GM12878 (cell line): ENCODE measurements around the gene RTL9. TPM values are rescaled to one million over a fixed set of nuclear protein-coding genes. Genes with fewer than 3 reads are reported as not detected.

Source experiments
- ATF7 ChIP-seq: fragments of 450-650 bp; IDR thresholded peaks from 2 replicates; pipeline ENCODE4 v1.6.1; 2016; ENCODE audit warnings: low read depth, mild to moderate bottlenecking
- GATAD2B ChIP-seq: fragments of 450-650 bp; conservative IDR thresholded peaks from 2 replicates; pipeline ENCODE4 v1.6.1; 2017; ENCODE audit warnings: low read depth, mild to moderate bottlenecking, moderate library complexity
- KDM1A ChIP-seq: fragments of 200-600 bp; sonication (generic); IDR thresholded peaks from 2 replicates; pipeline ENCODE4 v1.6.1; 2016; ENCODE audit warnings: borderline replicate concordance
- NBN ChIP-seq: fragments of 450-650 bp; IDR thresholded peaks from 2 replicates; pipeline ENCODE4 v1.6.1; 2016
- NFYA ChIP-seq: IDR thresholded peaks from 2 replicates; pipeline ENCODE4 v1.6.1; 2011; ENCODE audit warnings: low read depth, mild to moderate bottlenecking, low read length, improper control_type of control experiment, borderline replicate concordance
- SMAD1 ChIP-seq: fragments of 450-650 bp; IDR thresholded peaks from 2 replicates; pipeline ENCODE4 v1.6.1; 2018; ENCODE audit warnings: mild to moderate bottlenecking, low read depth; ENCODE audit not compliant: partially characterized antibody
- SMC3 ChIP-seq: IDR thresholded peaks from 2 replicates; pipeline ENCODE4 v1.6.1; 2011; ENCODE audit warnings: low read length, improper control_type of control experiment, borderline replicate concordance
- ZNF24 ChIP-seq: fragments of 450-650 bp; IDR thresholded peaks from 2 replicates; pipeline ENCODE4 v1.6.1; 2017; ENCODE audit warnings: antibody characterized with exemption, mild to moderate bottlenecking
- ZNF384 ChIP-seq: IDR thresholded peaks from 2 replicates; pipeline ENCODE4 v1.6.1; 2012; ENCODE audit warnings: low read depth, mild to moderate bottlenecking, low read length, improper control_type of control experiment, borderline replicate concordance
- polyA plus RNA-seq, 11 experiments: library from polyadenylated mRNA; depleted of rRNA in 4 of 11; unstranded in 6 of 11; stranded (reverse) in 5 of 11; fragments of >200 nt; fragmentation: Nextera tagmentation in 4 of 11; fragmentation: Illumina TruSeq in 1 of 11; extraction: Ambion mirVana in 4 of 11; extraction: Trizol in 1 of 11; gene quantifications; 1 replicate in 1 of 11; 2 replicates in 10 of 11; pipeline versions ENCODE4 v1.2.1 to v1.2.3, GENCODE V29; 2011 to 2016; ENCODE audit warnings: inconsistent platforms in 2 of 11, missing spikeins in 2 of 11, low read depth in 1 of 11
- total RNA-seq, 4 experiments: library from RNA; depleted of rRNA in 3 of 4; stranded (reverse); fragments of >200 nt in 3 of 4; fragmentation: Illumina TruSeq in 1 of 4; extraction: Trizol in 1 of 4; gene quantifications; 2 replicates each; pipeline versions ENCODE4 v1.2.1 to v1.2.3, GENCODE V29; 2013 to 2021
- TF ChIP-seq, protein P1 (sequence below): fragments of 450-650 bp; IDR thresholded peaks from 2 replicates; pipeline ENCODE4 v1.6.1; 2017; ENCODE audit warnings: mild to moderate bottlenecking, moderate library complexity
- TF ChIP-seq, protein P2 (sequence below): fragments of 450-650 bp; IDR thresholded peaks from 2 replicates; pipeline ENCODE4 v1.6.1; 2017; ENCODE audit warnings: mild to moderate bottlenecking, moderate library complexity
- TF ChIP-seq, protein P3 (sequence below): IDR thresholded peaks from 2 replicates; pipeline ENCODE4 v1.6.1; 2011; ENCODE audit warnings: borderline replicate concordance, low read depth, mild to moderate bottlenecking, moderate library complexity, mixed read lengths, low read length; ENCODE audit not compliant: insufficient read depth; ENCODE audit errors: extremely low read length

RTL9 gene
- total and polyA plus RNA-seq, 10 of the 15 experiments (the other 5 are each of a cell fraction or from before 2014, with no cell fraction given) = 0.05 to 1.2 (median 0.17) TPM

DNA sequence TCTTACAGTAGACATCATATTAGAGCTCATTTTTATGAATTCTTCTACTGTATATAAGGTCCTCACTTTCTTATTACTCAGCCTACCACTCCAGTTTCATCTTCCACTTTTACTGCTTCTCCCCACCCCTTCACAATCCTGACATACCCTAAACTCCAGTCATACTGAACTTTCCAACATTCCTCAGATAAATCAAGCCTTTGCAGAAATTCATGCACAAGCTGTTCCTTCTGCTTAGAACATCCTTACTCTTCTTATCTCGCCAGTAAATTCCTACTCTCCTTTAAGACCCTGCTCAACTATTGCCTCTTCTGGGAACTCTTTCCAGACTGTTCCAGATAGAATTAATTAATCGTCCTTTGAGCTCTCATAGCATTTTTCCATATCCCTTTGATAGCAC is 24.8 kb downstream of the RTL9 start (continued):
- TF ChIP-seq, protein P1, sequence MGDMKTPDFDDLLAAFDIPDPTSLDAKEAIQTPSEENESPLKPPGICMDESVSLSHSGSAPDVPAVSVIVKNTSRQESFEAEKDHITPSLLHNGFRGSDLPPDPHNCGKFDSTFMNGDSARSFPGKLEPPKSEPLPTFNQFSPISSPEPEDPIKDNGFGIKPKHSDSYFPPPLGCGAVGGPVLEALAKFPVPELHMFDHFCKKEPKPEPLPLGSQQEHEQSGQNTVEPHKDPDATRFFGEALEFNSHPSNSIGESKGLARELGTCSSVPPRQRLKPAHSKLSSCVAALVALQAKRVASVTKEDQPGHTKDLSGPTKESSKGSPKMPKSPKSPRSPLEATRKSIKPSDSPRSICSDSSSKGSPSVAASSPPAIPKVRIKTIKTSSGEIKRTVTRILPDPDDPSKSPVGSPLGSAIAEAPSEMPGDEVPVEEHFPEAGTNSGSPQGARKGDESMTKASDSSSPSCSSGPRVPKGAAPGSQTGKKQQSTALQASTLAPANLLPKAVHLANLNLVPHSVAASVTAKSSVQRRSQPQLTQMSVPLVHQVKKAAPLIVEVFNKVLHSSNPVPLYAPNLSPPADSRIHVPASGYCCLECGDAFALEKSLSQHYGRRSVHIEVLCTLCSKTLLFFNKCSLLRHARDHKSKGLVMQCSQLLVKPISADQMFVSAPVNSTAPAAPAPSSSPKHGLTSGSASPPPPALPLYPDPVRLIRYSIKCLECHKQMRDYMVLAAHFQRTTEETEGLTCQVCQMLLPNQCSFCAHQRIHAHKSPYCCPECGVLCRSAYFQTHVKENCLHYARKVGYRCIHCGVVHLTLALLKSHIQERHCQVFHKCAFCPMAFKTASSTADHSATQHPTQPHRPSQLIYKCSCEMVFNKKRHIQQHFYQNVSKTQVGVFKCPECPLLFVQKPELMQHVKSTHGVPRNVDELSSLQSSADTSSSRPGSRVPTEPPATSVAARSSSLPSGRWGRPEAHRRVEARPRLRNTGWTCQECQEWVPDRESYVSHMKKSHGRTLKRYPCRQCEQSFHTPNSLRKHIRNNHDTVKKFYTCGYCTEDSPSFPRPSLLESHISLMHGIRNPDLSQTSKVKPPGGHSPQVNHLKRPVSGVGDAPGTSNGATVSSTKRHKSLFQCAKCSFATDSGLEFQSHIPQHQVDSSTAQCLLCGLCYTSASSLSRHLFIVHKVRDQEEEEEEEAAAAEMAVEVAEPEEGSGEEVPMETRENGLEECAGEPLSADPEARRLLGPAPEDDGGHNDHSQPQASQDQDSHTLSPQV = no peak
- TF ChIP-seq GATAD2B = no peak
- TF ChIP-seq, protein P2, sequence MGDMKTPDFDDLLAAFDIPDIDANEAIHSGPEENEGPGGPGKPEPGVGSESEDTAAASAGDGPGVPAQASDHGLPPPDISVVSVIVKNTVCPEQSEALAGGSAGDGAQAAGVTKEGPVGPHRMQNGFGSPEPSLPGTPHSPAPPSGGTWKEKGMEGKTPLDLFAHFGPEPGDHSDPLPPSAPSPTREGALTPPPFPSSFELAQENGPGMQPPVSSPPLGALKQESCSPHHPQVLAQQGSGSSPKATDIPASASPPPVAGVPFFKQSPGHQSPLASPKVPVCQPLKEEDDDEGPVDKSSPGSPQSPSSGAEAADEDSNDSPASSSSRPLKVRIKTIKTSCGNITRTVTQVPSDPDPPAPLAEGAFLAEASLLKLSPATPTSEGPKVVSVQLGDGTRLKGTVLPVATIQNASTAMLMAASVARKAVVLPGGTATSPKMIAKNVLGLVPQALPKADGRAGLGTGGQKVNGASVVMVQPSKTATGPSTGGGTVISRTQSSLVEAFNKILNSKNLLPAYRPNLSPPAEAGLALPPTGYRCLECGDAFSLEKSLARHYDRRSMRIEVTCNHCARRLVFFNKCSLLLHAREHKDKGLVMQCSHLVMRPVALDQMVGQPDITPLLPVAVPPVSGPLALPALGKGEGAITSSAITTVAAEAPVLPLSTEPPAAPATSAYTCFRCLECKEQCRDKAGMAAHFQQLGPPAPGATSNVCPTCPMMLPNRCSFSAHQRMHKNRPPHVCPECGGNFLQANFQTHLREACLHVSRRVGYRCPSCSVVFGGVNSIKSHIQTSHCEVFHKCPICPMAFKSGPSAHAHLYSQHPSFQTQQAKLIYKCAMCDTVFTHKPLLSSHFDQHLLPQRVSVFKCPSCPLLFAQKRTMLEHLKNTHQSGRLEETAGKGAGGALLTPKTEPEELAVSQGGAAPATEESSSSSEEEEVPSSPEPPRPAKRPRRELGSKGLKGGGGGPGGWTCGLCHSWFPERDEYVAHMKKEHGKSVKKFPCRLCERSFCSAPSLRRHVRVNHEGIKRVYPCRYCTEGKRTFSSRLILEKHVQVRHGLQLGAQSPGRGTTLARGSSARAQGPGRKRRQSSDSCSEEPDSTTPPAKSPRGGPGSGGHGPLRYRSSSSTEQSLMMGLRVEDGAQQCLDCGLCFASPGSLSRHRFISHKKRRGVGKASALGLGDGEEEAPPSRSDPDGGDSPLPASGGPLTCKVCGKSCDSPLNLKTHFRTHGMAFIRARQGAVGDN = no peak
- TF ChIP-seq ZNF24 = no peak
- TF ChIP-seq, protein P3, sequence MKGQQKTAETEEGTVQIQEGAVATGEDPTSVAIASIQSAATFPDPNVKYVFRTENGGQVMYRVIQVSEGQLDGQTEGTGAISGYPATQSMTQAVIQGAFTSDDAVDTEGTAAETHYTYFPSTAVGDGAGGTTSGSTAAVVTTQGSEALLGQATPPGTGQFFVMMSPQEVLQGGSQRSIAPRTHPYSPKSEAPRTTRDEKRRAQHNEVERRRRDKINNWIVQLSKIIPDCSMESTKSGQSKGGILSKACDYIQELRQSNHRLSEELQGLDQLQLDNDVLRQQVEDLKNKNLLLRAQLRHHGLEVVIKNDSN = no peak
- TF ChIP-seq SMC3 = no peak
- TF ChIP-seq ZNF384 = no peak
- TF ChIP-seq NBN = no peak
- TF ChIP-seq NFYA = no peak
- no peak for TF ChIP-seq KDM1A
- no peak for TF ChIP-seq SMAD1
- TF ChIP-seq ATF7 = no peak
- TF ChIP-seq, all 136 proteins: peak for 0
